SK-N-SH treated with all-trans-retinoic acid at 6 μM for 48 hours (cell line): ENCODE results near the gene ANKMY2.

ENCODE experiments used
- ARNTL ChIP-seq: fragments of 450-650 bp; formaldehyde crosslinking; IDR thresholded peaks from 2 replicates; pipeline ENCODE4 v1.5.0; 2020; ENCODE audit warnings: low read depth, mild to moderate bottlenecking, moderate library complexity, borderline replicate concordance
- BACH2 ChIP-seq: fragments of 250-450 bp; sonication (Bioruptor Pico); IDR thresholded peaks from 2 replicates; pipeline ENCODE4 v1.9.0; 2021; ENCODE audit warnings: mild to moderate bottlenecking, borderline replicate concordance
- ZNF70 ChIP-seq: fragments of 450-650 bp; formaldehyde crosslinking; IDR thresholded peaks from 2 replicates; pipeline ENCODE4 v1.5.0; 2020; ENCODE audit warnings: mild to moderate bottlenecking, moderate library complexity

GRCh38 chr7:16693601-16694318 is 48.2 kb upstream of the ANKMY2 start:
- TF ChIP-seq ZNF70 (CRISPR knock-in tag) (no peak), BACH2 (CRISPR knock-in tag) (no peak), ARNTL (CRISPR knock-in tag) (no peak)
